Coronary artery (tissue), 2 donors: ENCODE measurements around the gene PRKACG.
"Not testable (repeated sequence)": the region's sequence is repeated elsewhere in the genome, so short reads cannot be mapped to it uniquely, and the experiment has no call there.

Experiments used
- DNase-seq: peaks from one replicate; pipeline ENCODE4 v3.0.0-alpha.2; 2017; ENCODE audit warnings: low spot score
- H3K27ac ChIP-seq, 2 donors: fragments of 200-600 bp; sonication (generic); one replicate each; pipeline ENCODE4 v1.5.1; 2016 to 2019
- H3K4me3 ChIP-seq: fragments of 200-600 bp; sonication (generic); 2 replicates; pipeline ENCODE4 v1.5.1; 2016; ENCODE audit warnings: mild to moderate bottlenecking, moderate library complexity
- CTCF ChIP-seq: fragments of 200-600 bp; sonication (generic); IDR thresholded peaks from one replicate; pipeline ENCODE4 v1.5.1; 2019; ENCODE audit warnings: antibody characterized with exemption

Gene PRKACG

GRCh38 chr9:68998812-68999211 is 15.1 kb downstream of the PRKACG start:
- no peak for DNase-seq
- no peak for TF ChIP-seq CTCF
- no peak overlapping the region for H3K27ac ChIP-seq
- H3K4me3 ChIP-seq = no peak overlapping the region

- Histone ChIP-seq H3K27ac (no peak overlapping the region), H3K4me3 (no peak overlapping the region)
- no peak for DNase-seq
- TF ChIP-seq CTCF = no peak
These were observed 15.5 kb downstream of the PRKACG start for GRCh38 chr9:68998385-68998784.

DNA sequence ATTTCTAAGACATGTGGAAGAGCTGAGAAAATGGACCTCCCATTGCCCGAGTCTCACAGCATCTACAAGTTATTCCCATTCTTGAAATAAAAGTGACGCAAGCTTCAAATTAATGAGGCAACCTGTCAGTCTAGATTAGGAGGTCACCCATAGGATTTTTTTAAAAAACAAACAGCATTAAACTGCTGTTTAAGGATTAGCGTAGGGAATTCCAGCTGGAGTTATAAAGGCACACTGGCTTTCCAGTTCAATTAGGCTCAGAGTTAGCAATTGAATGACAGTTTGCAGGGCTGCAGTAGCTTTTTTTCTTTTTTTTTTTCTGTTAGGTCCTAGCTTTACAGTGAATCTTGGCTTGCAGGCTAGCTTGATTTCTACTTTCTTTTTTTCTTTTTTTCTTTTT is 16.2 kb downstream of the PRKACG start:
- no peak for DNase-seq
- no peak overlapping the region for H3K27ac ChIP-seq
- TF ChIP-seq CTCF = no peak
- H3K4me3 ChIP-seq = no peak overlapping the region

- TF ChIP-seq CTCF = no peak
- Histone ChIP-seq H3K27ac (peak overlapping the region in 1 of 2 donors; percentile 59), H3K4me3 (no peak overlapping the region)
- DNase-seq = no peak
These were observed 17.5 kb downstream of the PRKACG start for GRCh38 chr9:68996462-68996861.

GRCh38 chr9:68995776-68996175 is 18.1 kb downstream of the PRKACG start:
- Histone ChIP-seq H3K4me3 (no peak overlapping the region), H3K27ac (peak overlapping the region in 1 of 2 donors; percentile 59)
- TF ChIP-seq CTCF = no peak
- DNase-seq = no peak

GRCh38 chr9:68991457-68991856 is 22.5 kb downstream of the PRKACG start:
- H3K27ac ChIP-seq = no peak overlapping the region
- no peak overlapping the region for H3K4me3 ChIP-seq
- no peak for TF ChIP-seq CTCF
- DNase-seq = no peak

DNA sequence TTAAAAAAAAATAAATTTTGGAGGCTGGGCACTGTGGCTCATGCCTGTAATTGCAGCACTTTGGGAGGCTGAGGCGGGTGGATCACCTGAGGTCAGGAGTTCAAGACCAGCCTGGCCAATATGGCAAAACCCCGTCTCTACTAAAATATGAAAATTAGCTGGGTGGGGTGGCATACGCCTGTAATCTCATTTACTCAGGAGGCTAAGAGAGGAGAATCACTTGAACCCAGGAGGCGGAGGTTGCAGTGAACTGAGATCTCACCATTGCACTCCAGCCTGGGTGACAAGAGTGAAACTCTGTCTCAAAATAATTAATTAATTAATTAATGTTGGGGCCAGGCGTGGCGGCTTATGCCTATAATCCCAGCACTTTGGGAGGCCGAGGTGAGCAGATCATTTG is 27.0 kb downstream of the PRKACG start:
- not testable (repeated sequence) for DNase-seq, H3K4me3 ChIP-seq, H3K27ac ChIP-seq
